Kidney glomerular epithelial cell (primary cell): ENCODE data around the gene STIP1.

ENCODE experiments used
- DNase-seq: peaks from one replicate; lab custom pipeline; 2025; lab: John Stamatoyannopoulos, UW

The STIP1 gene

DNA sequence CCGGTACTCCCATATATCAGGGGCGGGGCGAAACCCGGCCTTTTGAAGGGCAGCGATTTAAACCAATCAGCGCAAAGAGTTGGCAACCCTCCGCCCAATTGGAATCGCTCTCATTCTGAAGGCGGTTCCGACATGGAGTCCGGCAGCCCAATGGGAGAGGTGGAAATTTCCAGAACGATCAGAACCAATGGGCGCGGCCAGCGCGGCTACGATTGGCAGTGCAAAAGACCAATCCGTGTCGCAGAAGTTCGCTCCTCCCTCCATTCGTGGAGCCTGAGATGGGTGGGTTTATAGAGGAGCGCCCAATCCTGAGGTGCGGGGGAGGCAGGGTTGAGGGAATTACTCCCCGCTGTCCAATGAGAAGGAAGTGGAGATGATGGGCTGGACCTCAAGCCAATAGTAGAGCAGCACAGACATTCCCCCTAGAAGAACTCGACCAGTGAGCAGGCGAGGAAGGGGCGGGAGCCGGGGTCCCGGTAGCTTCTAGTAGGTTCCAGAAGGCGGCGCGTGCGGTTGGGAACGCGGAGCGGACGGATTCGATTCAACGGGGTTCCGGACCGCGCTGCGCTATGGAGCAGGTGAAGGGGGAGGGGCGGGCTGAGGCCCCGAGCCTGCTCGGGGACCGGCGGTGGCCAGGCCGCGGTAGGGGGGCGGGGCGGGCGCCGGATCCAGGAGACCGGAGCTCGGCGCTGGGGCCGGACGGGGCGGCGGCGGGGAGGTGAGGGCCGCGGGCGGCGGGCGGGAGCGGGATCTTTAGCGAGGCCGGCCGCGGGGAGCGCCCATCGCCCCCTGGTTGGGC lies at the start of gene STIP1:
STIP1 (plus strand) TSS at position 479 of the 799 bp plus-strand sequence; CDS start at position 570, 91 bp downstream.
- peak; percentile 100 for DNase-seq

DNA sequence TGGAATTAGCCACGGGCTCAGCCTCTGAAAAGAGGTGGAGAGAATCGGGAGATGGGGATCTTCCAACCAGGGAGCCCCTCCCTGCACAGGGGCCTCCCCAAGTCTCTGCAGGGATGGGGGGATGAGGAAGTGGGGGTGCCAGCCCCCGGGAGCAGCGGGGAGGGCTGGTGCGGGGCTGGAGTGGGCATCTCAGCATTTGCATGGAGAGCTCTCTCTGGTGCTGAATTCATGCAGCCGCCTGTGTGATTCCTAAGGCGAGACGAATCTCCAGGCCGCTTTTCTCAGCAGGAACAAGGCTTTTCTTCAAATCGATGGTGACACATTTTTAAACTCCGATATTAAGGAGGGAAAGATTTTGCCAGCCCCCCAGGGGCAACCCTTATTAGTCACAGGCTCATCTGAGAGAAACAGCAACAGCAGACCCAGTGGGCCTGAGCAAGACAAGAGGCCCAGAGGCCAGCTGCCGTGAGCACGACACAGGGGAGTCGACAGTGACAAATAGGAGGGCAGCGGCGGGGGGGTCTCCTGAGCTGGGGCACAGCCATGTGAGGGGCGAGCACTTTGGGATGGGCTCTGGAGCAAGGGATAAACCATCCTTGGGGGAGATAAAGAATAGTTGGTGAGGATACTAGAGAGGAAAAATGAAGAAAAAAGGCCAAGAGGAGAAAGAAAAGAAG lies 49.1 kb upstream of the STIP1 start:
- no peak for DNase-seq

DNA sequence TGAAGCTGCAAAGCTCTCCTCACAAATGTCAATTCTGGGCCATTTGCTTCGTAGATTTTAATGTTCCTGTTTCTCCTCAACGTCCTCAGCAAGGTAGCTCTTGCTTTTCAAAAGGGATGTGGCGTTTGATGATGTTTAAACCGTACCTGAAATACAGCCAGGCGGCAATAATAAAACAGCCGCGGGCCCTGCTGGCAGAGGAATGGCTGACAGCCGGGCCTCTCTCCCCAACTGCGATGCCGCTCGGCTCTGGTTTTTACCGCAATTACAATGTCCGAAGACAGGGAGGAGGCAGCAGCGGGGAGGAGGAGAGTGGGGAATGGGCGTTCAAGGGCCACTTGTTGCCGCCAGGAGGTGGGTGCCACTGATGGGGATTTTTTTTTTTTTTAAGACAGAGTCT lies 47.6 kb upstream of the STIP1 start:
- no peak for DNase-seq

DNA sequence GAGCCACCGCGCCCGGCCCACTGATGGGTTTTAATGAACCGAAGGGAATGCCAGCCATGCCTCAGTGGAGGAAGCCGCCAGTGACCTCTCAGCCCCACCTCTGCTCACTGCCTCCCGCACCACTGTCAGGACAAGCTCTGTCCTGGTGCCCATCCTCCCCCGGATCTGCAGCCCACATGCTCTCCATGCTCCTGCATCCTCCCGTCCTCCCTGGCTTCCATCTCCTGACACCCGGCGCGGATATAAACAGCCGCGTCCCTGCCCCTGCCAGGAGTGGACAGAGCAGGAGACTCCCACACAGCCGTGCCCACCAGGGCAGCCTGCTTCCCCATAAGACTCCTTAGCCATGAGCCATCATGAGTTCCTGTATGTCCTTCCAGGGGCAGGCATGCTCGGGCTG lies 46.9 kb upstream of the STIP1 start:
- no peak for DNase-seq

DNA sequence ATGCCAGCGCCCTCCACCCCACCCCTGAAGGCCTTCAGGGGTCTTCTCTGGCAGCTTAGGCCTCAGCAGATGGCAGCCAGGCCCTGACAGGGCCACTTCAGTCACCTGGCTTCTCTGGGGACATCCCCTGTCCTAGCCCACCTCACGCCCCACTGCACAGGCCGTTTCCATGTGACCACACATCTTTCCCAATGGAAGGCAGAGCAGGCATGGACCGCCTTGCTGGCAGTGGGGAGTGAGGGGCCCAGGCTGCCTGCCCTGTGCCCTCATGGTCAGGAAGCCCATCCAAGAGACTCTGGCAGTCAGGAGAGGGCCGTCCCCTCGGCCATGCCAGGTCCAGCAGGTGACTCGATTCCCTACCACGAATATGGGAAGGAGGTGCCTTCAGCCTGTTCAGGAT lies 45.9 kb upstream of the STIP1 start:
- no peak for DNase-seq

DNA sequence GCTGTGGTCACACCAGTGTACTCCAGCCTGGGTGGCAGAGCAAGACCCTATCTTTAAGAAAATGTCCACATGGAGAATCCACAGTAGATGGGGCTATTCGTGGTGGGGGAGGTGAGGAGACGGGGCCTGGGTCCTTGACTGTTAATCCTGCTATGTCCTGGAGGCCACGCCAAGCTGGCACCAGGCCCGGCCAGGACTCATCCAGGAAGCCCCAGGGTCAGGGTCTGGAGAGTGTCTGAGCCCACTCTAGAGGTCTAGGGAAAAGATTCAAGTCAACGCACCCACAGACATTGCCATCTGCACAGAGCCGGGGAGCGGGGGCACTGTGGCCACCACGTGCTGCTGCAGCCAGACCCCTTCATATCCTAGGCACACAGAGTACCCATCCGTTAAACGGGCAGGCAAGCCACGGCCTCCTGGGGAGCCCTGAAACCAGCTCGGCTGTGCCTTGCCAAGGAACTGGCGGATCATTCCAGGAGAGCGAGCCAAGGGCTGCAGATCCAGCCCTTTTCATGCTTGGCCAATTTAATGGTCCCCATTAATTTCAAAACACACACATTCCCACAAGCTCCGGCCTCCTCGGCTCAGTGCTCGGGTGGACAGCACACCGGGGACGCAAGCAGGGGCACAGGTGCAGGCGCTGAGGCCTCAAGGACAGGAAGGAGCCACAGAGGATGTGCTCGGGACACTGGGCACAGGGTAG lies 44.7 kb upstream of the STIP1 start:
- DNase-seq = no peak

DNA sequence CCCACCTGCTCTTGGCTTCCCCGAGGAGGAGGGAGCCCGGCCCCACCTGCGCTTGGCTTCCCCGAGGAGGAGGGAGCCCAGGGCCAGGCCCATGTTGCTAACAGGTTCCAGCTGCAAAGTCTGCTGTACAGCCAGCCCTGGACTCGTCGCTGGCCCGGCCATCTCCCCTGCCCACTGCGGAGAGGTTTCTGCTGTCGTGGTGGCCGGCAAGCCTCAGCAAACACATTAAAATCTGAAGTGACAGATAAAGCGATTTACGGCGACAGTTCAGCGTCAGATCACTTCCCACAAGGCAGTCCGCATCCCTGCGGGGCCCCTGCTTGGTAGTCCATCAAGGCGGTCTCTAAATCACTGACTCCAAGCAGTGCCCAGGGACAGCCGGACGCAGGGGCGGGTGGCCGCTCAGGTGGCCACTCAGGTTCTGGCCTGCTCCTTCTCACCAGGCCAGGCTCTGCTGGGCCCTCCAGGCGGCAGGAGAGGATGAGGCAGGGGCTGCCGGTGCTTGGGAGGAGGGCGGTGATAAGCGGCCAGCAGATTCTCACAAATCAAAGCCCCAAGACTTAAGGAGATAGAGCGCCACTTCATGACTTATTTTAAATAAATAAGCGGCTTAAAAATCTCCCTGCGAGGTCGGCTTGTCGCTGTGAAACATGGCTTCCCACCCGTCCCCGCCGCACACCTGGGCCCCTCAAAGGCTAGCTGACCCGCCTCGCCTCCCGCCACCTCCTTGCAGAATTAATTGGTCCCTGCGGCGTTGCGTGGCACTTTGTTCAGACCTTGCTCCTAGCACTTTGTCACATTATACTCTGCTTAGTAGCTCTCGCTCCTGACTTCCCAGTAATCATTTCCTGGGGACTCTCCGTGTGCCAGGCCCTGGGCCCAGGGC lies 41.1 kb upstream of the STIP1 start:
- DNase-seq = no peak

DNA sequence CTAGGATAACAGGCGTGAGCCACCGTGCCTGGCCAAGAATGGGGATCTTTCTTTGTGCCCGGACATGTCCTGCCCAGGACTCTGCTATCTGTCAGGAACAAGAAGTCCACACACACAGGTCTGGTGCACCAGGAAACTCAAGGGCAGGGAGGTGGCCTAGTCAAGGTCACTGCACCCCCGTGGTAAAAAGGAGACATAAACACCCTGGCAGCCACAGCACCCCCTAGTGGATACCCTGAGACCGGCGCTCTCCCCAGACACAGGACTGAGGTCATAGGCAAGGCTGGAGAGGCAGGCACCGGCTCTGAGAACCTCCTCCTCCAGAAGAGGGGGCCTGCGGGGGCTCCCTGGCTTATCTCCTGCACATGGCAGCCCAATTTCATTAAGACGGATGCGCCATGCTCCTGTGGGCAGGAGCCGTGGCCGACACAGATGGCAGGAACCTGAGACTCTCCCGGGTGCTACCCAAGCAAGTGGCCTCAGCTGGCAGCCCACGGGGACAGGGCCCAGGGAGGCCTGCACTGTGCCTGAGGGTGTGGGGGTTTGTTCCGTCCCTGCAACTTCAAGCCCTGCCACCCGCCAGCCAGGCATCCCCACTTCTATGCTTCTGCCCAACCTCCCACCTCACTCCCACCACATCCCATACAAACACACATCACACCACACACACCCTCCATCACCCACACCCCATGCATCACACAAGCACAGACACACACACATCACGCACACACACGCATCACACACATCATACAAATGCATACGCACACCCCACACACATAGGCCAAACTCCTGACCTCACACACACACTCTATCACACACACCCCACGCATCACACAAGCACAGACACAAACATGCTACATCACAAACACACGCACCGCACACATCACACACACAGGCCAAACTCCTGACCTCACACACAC lies 39.7 kb upstream of the STIP1 start:
- DNase-seq = peak; percentile 33

DNA sequence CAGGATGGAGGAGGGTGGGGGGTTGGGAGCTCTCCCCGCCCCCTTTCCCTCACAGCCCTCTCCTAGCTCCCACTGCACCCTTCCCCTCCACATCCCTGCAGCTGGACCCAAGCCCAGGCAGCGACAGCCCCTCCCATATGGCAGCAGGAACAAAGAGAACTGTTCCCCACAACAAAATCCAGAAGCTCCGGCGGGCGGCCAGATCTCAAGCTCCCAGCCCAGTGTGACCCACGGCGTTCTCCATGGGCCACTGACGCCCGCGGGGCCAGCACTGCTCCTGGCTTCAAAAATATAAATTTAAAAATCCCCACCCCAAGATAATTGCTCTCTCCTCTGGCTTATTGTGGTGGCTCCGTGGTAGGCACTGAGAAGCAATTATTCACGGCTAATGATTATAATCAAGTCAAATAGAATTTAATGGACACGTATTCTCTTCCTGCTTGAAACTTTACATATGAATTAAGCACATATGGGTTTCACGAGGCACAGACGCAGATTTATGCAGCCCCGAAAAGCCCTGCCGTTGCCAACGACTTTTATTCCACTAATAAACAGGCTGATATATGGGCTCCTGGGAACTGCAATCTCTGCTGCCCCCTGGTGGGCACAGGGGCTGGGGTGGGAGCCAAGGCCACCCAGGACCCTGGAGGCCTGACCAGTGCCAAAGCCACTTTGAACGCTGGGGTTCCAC lies 37.6 kb upstream of the STIP1 start:
- DNase-seq = peak; percentile 71

DNA sequence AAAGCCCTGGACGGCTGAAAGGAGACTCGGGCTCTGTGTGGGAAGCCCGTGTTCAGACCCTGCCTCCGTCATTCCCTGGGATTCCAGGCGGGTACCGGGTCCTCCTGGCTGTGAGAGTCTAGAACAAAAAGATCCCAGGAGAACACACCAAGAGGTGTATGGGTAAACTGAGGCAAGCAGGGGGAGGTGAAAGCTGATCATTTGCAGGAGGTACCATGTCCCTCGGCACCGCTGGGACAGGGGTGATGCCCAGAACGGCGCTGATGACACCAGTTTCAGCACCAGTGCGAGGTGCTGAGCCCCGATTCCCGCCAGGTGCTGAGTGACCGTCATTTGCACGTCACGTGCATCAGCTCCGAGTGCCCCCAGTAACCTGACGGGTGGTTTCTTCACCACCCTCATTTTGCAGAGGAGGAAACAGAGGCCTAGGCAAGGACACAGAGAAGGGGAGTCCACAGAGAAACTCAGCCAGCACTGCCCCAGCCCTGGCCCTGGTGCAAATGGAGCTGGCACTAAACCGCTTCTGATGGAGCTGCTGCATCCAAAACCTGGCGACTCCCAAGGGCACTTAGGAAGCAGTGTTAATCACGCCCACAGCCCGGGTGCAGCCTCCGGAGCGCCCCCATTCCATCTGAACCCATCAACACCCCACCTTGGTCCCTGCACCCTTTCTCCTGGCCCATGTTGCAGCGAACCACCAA lies 36.9 kb upstream of the STIP1 start:
- no peak for DNase-seq

DNA sequence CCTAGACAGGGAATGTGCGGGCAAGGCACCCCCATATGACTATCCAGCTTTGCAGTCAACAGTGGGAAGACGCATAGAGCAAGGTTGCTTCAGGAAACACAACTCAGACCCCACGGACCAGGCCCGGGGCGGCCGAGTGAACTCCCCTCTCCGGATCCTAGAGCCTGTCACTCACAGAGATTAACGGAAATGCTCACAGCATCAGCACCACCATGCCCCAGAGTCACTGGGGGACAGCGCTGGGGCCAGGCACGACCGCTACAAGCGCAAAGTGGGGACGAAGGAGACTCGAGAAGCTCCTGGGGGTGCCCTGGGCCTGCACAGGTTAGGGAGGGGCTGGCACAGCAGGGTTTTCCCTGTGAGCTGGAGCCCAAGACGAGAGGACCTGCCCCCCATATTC lies 35.9 kb upstream of the STIP1 start:
- DNase-seq = no peak

DNA sequence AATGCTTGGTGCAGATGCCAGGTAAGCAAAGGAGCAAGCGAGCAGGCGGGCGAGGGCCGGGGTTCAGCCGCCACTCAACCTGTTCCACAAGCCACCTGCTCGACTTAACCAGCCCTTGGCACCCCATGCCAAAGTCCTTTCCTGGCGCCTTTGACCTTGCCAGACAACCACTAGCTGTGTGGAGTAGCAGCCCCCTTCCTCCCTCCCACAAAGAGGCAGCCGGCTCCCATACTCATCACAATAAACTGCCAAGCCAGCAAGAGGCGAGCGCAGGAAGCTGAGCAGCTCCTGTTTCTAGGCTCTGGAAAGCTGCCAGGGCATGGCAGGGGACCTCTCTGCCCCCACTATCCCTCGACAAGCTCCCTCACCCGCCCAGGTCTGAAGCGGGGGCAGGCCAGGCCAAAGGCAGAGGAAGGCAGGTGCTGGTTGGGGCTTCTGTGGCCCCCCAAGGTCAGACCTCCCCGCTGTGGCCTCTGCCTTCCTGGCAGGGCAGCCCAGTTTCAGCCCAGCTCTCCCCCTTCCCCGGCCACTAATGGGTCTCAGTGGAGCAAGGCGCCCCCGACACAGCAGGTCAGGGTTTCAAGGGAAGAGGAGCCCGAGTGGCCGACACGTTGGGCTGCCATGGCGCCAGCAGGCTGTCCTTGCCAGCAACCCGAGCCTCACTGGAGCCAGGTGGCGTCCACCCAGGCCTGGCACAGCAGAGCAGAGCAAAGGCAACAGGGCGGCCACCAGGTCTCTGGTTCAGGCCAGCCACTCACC lies 35.3 kb upstream of the STIP1 start:
- no peak for DNase-seq

DNA sequence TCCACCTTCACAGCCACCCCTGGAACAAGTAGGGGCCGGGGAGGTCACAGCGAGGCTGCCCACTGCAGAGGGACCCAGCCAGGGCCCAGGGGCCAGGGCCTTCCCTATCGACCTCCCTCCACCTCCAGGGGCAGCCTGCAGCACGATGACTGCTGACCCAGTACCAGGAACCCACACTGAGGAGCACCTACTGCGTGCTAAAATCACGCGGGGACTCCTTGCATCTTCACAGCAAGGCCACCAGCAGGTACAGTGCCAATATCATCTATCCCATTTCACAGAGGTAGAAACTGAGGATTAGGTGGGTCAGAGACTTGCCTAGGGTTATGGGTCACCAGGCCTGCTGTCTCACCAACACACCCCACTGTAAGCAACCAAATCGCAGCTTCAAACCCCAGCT lies 34.6 kb upstream of the STIP1 start:
- DNase-seq = no peak

DNA sequence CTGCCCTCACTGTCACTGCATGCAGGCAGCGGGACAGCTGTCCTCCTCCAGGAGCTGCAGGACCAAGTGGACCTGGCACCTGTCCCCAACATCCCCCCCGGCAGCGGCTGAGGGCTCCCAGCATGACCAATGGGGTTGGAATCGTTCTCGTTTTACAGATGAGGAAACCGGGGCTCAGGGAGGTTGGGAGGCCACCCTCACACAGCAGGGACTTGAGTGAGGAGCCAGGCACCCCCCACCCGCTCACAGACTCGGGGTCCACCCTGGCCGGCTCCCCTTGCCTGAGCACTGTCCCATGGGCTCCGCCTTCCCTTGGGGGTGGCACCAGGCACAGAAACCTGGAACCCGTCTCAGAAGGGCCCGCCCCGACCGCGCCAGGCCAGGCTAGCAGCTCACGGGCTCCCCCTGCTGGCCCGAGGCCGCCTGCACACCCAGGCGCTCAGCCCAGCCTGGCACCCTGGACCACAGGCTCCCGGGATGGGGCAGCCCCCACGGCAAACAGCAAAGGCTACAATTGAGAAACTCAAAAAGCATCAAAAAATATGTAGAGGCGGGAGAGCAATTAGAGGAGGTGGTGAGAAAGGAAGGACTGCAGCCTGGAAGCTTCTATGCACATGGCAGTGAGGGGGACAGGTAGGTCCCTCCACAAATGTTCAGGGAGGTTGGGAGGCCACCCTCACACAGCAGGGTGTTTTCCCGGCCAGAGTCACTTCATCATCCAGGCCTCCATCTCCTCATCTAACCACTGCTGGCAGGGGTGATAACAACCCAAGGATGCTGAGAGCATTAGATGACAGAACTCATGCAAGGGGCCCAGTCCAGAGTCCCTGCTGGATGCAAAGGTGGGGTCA lies 32.9 kb upstream of the STIP1 start:
- DNase-seq = peak; percentile 17

DNA sequence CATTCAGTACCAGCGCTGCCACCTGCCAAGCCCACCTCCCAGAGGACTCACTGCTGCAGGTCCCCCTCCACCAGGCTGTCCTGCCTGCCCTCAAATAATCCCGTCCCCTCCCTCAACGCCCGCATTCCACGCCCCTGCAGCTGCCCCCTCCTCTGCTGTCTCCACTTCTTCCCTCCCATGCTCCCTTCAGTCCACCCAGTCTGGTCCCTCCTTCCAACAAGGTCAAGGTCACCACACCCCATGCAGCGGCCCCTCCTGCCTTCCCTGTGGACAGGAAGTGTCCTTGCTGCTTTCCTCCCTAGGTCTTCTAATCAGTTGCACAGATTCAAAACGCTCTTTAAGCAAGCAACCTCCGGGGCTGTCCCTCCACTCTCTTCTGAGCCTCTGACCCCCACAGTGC lies 32.2 kb upstream of the STIP1 start:
- DNase-seq = no peak

DNA sequence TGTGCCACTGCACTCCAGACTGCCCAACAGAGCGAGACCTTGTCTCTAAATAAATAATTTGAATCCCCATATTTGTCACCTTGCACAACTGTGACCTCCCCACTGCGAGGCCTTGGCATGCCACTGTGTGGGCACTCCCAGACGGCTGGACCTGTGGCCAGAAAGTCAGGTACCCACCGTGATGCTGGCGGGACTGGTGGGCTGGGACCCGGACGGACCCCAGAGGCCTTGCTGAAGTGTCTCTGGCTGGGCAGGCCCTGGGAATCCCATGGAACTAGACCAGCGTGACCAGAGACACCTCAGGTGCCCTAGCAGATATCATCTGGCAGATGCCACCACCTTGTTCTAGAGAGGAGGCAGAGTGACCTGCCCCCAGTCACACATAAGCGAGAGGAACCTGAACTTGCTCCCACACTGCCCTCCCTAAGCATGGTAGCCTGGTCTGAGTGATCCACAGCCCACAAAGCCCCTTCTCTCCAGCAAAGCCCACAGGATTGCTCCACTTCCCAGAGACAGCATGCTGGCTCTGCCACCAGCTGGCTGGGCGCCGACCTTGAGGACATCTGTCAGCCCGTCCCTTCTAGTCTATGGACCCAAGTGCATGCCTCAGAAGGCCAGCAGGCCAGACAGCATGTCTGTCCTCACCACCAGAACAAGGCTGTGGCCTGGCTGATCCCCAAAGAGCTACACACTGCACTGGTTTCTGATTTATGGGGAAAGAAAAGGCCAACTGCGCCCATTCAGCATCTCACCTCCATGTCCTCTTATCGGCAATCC lies 29.5 kb upstream of the STIP1 start:
- DNase-seq = no peak
